H1 (cell line): ENCODE results near the gene COL26A1. TPM values are rescaled to one million over a fixed set of nuclear protein-coding genes. Genes with fewer than 3 reads are reported as not detected.

ENCODE experiments used
- CTCF ChIA-PET: fragments of 300-600 bp; sonication (Branson Sonifier 250); formaldehyde crosslinking; loops from one replicate; lab custom pipeline; 2021; ENCODE audit not compliant: partially characterized antibody; lab: Charles Lee
- POLR2A ChIA-PET: fragments of 300-600 bp; sonication (Branson Sonifier 250); formaldehyde crosslinking; loops from one replicate; lab custom pipeline; 2021; ENCODE audit warnings: inconsistent platforms; ENCODE audit not compliant: partially characterized antibody; lab: Charles Lee
- DNase-seq, 2 experiments: peaks; one replicate each; pipeline versions ENCODE4 v3.0.0 to v3.0.0-alpha.2; 2010 to 2022; ENCODE audit warnings: low spot score in 2 of 2, low read depth in 1 of 2, mixed read lengths in 1 of 2
- FAIRE-seq: peaks from 2 replicates; lab custom pipeline; 2011; peaks lifted over from hg19 to GRCh38; lab: Jason Lieb, UNC
- H2AFZ ChIP-seq: 2 replicates; pipeline ENCODE4 v1.8.1; 2012; ENCODE audit warnings: low read length, inconsistent platforms
- H2AK5ac ChIP-seq: 2 replicates; pipeline ENCODE4 v1.6.1; 2013; ENCODE audit warnings: low read depth, low read length
- H2BK120ac ChIP-seq: replicated peaks from 2 replicates; pipeline ENCODE3; 2013; ENCODE audit warnings: low read depth, low read length, inconsistent platforms
- H2BK12ac ChIP-seq: 2 replicates; pipeline ENCODE4 v1.6.1; 2013; ENCODE audit warnings: low read depth, low read length
- H2BK15ac ChIP-seq: 2 replicates; pipeline ENCODE4 v1.6.1; 2013; ENCODE audit warnings: low read length
- H2BK20ac ChIP-seq: 2 replicates; pipeline ENCODE4 v1.6.1; 2013; ENCODE audit warnings: low read length
- H2BK5ac ChIP-seq: 2 replicates; pipeline ENCODE4 v1.6.1; 2013; ENCODE audit warnings: low read depth, low read length
- H3K14ac ChIP-seq: 2 replicates; pipeline ENCODE4 v1.6.1; 2013; ENCODE audit warnings: inconsistent platforms; ENCODE audit not compliant: insufficient read length
- H3K18ac ChIP-seq: 2 replicates; pipeline ENCODE4 v1.6.1; 2013; ENCODE audit warnings: low read length; ENCODE audit errors: extremely low read depth
- H3K23ac ChIP-seq: 2 replicates; pipeline ENCODE4 v1.6.1; 2013; ENCODE audit warnings: inconsistent platforms; ENCODE audit not compliant: insufficient read length
- H3K23me2 ChIP-seq: 2 replicates; pipeline ENCODE4 v1.6.1; 2013; ENCODE audit warnings: low read depth, low read length
- H3K27ac ChIP-seq: 2 replicates; pipeline ENCODE4 v1.6.1; 2011; ENCODE audit warnings: low read depth, low read length, inconsistent platforms
- H3K27me3 ChIP-seq, 4 experiments: replicated peaks in 1 of 4; 1 replicate in 1 of 4; 2 replicates in 3 of 4; pipeline versions ENCODE4 v1.6.1 to v1.8.1; 2011 to 2013; ENCODE audit warnings: low read length in 3 of 4, mild to moderate bottlenecking in 3 of 4, inconsistent platforms in 2 of 4, mixed read lengths in 2 of 4, moderate library complexity in 1 of 4; ENCODE audit not compliant: control insufficient read depth in 3 of 4, insufficient read depth in 3 of 4; ENCODE audit errors: extremely low read depth in 1 of 4
- H3K36me3 ChIP-seq, 4 experiments: 2 replicates each; pipeline versions ENCODE4 v1.6.1 to v1.8.1; 2011 to 2013; ENCODE audit warnings: mild to moderate bottlenecking in 4 of 4, low read length in 3 of 4, moderate library complexity in 2 of 4, control low read depth in 1 of 4, inconsistent platforms in 1 of 4; ENCODE audit not compliant: insufficient read depth in 4 of 4, control insufficient read depth in 2 of 4
- H3K4ac ChIP-seq: replicated peaks from 2 replicates; pipeline ENCODE3; 2013; ENCODE audit warnings: low read length, low read depth, mixed read lengths, inconsistent platforms; ENCODE audit not compliant: insufficient read length
- H3K4me1 ChIP-seq, 4 experiments: replicated peaks in 1 of 4; 1 replicate in 1 of 4; 2 replicates in 3 of 4; pipeline versions ENCODE4 v1.6.1 to v1.8.1; 2011 to 2013; ENCODE audit warnings: low read length in 3 of 4, inconsistent platforms in 2 of 4, mixed read lengths in 1 of 4; ENCODE audit not compliant: insufficient read depth in 4 of 4, control insufficient read depth in 3 of 4
- H3K4me2 ChIP-seq, 2 experiments: 2 replicates each; pipeline versions ENCODE4 v1.6.1 to v1.8.1; 2011 to 2013; ENCODE audit warnings: low read depth in 2 of 2, low read length in 2 of 2, control low read depth in 1 of 2, inconsistent platforms in 1 of 2, mild to moderate bottlenecking in 1 of 2; ENCODE audit not compliant: insufficient read depth in 1 of 2
- H3K4me3 ChIP-seq, 4 experiments: fragments of 200-600, 300-600 bp in 1 of 4; sonication (generic), shearing (Covaris generic), sonication (Bioruptor Twin) in 1 of 4; 2 replicates each; pipeline versions ENCODE4 v1.5.1 to v1.8.1; 2011 to 2016; ENCODE audit warnings: low read length in 4 of 4, low read depth in 3 of 4, control low read depth in 2 of 4, inconsistent platforms in 2 of 4, mild to moderate bottlenecking in 2 of 4, mixed read lengths in 1 of 4, moderate library complexity in 1 of 4; ENCODE audit not compliant: insufficient read depth in 2 of 4; ENCODE audit errors: extremely low read depth in 1 of 4
- H3K56ac ChIP-seq: replicated peaks from 2 replicates; pipeline ENCODE3; 2013; ENCODE audit warnings: low read depth, mild to moderate bottlenecking, mixed read lengths, low read length, inconsistent platforms; ENCODE audit not compliant: insufficient read length
- H3K79me1 ChIP-seq: 2 replicates; pipeline ENCODE4 v1.6.1; 2013; ENCODE audit warnings: low read depth, low read length, control low read depth
- H3K79me2 ChIP-seq, 2 experiments: 2 replicates each; pipeline versions ENCODE4 v1.6.1 to v1.8.1; 2012 to 2013; ENCODE audit warnings: low read length in 2 of 2, mild to moderate bottlenecking in 2 of 2, inconsistent platforms in 1 of 2; ENCODE audit not compliant: insufficient read depth in 2 of 2, control insufficient read depth in 1 of 2
- H3K9ac ChIP-seq, 4 experiments: replicated peaks in 1 of 4; 1 replicate in 1 of 4; 2 replicates in 3 of 4; pipeline versions ENCODE4 v1.6.1 to v1.8.1; 2011 to 2013; ENCODE audit warnings: low read depth in 3 of 4, low read length in 3 of 4, control low read depth in 2 of 4, mild to moderate bottlenecking in 2 of 4, moderate library complexity in 2 of 4, inconsistent platforms in 1 of 4; ENCODE audit errors: extremely low read depth in 1 of 4
- H3K9me3 ChIP-seq, 2 experiments: 2 replicates each; pipeline versions ENCODE4 v1.6.1 to v1.8.1; 2012 to 2013; ENCODE audit warnings: mild to moderate bottlenecking in 2 of 2, moderate library complexity in 2 of 2, control low read depth in 1 of 2, inconsistent platforms in 1 of 2, low read depth in 1 of 2, low read length in 1 of 2, mixed read lengths in 1 of 2; ENCODE audit not compliant: insufficient read depth in 2 of 2
- H4K20me1 ChIP-seq, 2 experiments: replicated peaks in 1 of 2; 2 replicates each; pipeline versions ENCODE3 to v1.8.1; 2011 to 2013; ENCODE audit warnings: inconsistent platforms in 2 of 2, low read length in 2 of 2, mild to moderate bottlenecking in 1 of 2; ENCODE audit not compliant: insufficient read depth in 2 of 2, control insufficient read depth in 1 of 2
- H4K5ac ChIP-seq: 2 replicates; pipeline ENCODE4 v1.6.1; 2013; ENCODE audit warnings: low read length, low read depth, mixed read lengths, inconsistent platforms; ENCODE audit not compliant: insufficient read length
- H4K8ac ChIP-seq: 2 replicates; pipeline ENCODE4 v1.8.0; 2013; ENCODE audit warnings: mild to moderate bottlenecking, moderate library complexity, low read length, inconsistent platforms; ENCODE audit not compliant: insufficient read depth; ENCODE audit errors: extremely low read depth
- H4K91ac ChIP-seq: replicated peaks from 2 replicates; pipeline ENCODE3; 2013; ENCODE audit warnings: low read length, mixed read lengths, inconsistent platforms; ENCODE audit not compliant: insufficient read length
- BCL11A ChIP-seq, 2 experiments: IDR thresholded peaks; one replicate each; pipeline ENCODE4 v1.6.1; 2011; ENCODE audit warnings: low read depth in 2 of 2, low read length in 2 of 2, mild to moderate bottlenecking in 2 of 2
- BRCA1 ChIP-seq: IDR thresholded peaks from 2 replicates; pipeline ENCODE4 v1.6.1; 2012; ENCODE audit warnings: low read depth, low read length, improper control_type of control experiment
- GTF2F1 ChIP-seq: IDR thresholded peaks from 2 replicates; pipeline ENCODE4 v1.6.1; 2012; ENCODE audit warnings: low read depth, low read length, improper control_type of control experiment, borderline replicate concordance
- KDM1A ChIP-seq: fragments of 200-600, 300-600 bp; sonication (generic); IDR thresholded peaks from 2 replicates; pipeline ENCODE4 v1.7.1; 2016; ENCODE audit warnings: mild to moderate bottlenecking, low read length, borderline replicate concordance
- RFX5 ChIP-seq: IDR thresholded peaks from 2 replicates; pipeline ENCODE4 v1.6.1; 2011; ENCODE audit warnings: low read depth, low read length, improper control_type of control experiment, borderline replicate concordance
- TAF1 ChIP-seq: IDR thresholded peaks from 2 replicates; pipeline ENCODE4 v1.6.1; 2011; ENCODE audit warnings: mild to moderate bottlenecking, low read depth, low read length
- WGBS, 2 experiments: shearing (Covaris generic) in 1 of 2; methylation state at CpG; one replicate each; pipeline versions ENCODE4 v1.1.6 to v1.1.7; 2013 to 2015; ENCODE audit warnings: low lambda C conversion rate in 2 of 2, mixed read lengths in 2 of 2, inconsistent platforms in 1 of 2, low coverage in 1 of 2, missing lambda C conversion rate in 1 of 2; ENCODE audit not compliant: insufficient replicate concordance in 2 of 2, insufficient coverage in 1 of 2, insufficient read length in 1 of 2; ENCODE audit errors: extremely low coverage in 1 of 2, missing lambda C conversion rate in 1 of 2; 5-methylcytosine and 5-hydroxymethylcytosine counted together
- polyA plus RNA-seq, 7 experiments: library from polyadenylated mRNA; depleted of rRNA in 3 of 7; stranded (reverse) in 5 of 7; unstranded in 2 of 7; fragments of >200 nt in 5 of 7; fragments of 200-250 nt in 2 of 7; gene quantifications; 1 replicate in 5 of 7; 2 replicates in 1 of 7; 4 replicates in 1 of 7; pipeline versions ENCODE4 v1.2.1 to v1.2.3, GENCODE V29; 2011 to 2013; ENCODE audit warnings: missing spikeins in 2 of 7, mixed read lengths in 2 of 7
- total RNA-seq: library from RNA; stranded (reverse); fragmentation: NEBNext Ultra II Directional; extraction: Animal tissue kit (Norgen Biotek cat#: 25700); gene quantifications from 2 replicates; pipeline ENCODE4 v1.2.1, GENCODE V29; 2021
- TF ChIP-seq, protein P1 (sequence below): IDR thresholded peaks from 2 replicates; pipeline ENCODE4 v1.6.1; 2011; ENCODE audit warnings: low read length, improper control_type of control experiment
- TF ChIP-seq, protein P2 (sequence below): IDR thresholded peaks from 2 replicates; pipeline ENCODE4 v1.6.1; 2012; ENCODE audit warnings: inconsistent platforms

The COL26A1 gene
- total and polyA plus RNA-seq, 2 of the 8 experiments (the other 6 are each of a cell fraction or from before 2014, with no cell fraction given), result 51.1 to 68.8 TPM

DNA sequence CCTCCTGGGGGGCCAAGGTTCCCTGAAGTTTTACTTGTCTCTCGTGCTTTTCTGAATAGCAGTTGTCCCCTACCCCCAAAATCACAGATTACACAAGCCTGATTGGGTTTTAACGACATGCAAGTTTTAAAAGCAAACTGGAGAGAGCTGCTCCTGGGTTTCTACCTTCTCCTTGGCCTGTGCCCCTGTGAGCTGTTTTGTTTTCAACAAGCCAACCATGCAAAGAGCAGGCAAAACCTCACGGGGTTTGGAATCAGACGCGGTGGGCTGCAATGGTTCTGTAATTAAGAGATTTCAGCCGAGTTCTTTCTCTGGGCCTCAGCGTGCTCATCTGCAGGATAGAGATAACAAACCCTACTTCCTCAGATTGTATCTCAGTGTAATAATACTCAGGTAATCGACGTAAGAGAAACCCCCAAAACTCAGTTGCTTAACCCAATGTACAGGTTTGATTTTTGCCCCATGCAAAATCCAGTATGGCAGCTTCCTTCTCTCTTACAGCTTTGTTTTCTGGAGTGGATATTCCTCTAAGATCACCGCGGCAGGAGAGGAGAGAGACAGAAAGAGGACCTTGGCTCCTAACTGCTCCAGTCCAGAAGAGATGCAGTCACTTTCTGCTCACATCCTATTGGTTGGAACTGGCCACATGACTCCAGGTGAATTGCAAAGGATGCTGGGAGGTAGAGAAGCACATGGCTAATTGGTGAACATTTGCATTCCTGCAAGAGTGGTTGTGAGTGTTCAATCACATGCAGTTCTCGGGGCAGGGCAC lies 224.4 kb downstream of the COL26A1 start:
- Histone ChIP-seq H3K14ac (no peak overlapping the region), H4K20me1 (peaks cover 0 to 2% of the 10 kb centered on the region in 2 experiments), H3K18ac (no peak overlapping the region), H3K79me1 (no peaks in the 10 kb centered on the region), H3K36me3 (no peaks in the 10 kb centered on the region), H3K56ac (no peak overlapping the region), H2AK5ac (no peak overlapping the region), H4K8ac (no peak overlapping the region), H3K4me2 (no peak overlapping the region), H3K27ac (no peak overlapping the region), H2BK12ac (no peak overlapping the region), H3K23me2 (peaks cover 2% of the 10 kb centered on the region; the same call in 1 of the 2 replicates), H3K9me3 (peaks cover 0 to 7% of the 10 kb centered on the region in 2 experiments; a peak in 1 of 4 replicates), H2AFZ (no peak overlapping the region), H2BK15ac (no peak overlapping the region), H4K5ac (no peak overlapping the region), H3K9ac (no peak overlapping the region), H3K4me3 (no peak overlapping the region), H4K91ac (no peak overlapping the region), H2BK120ac (no peak overlapping the region), H3K4me1 (no peaks in the 10 kb centered on the region), H3K79me2 (no peaks in the 10 kb centered on the region), H2BK20ac (no peak overlapping the region), H3K23ac (no peak overlapping the region), H3K27me3 (no peaks in the 10 kb centered on the region; a peak in 1 of 7 replicates), H3K4ac (no peak overlapping the region), H2BK5ac (no peak overlapping the region)
- DNase-seq (peak in 1 of 2 experiments; percentile 36), FAIRE-seq (no peak)
- ChIA-PET CTCF (interaction anchor here (0.8 to 5.6 kb wide), 9 partner anchors 9 to 82 kb away, joined by 3 to 23 read pairs (median 5); no protein-coding TSS in a partner anchor), POLR2A (interaction anchor here (0.5 to 2.5 kb wide), 3 partner anchors 12 to 199 kb away, joined by 3 to 9 read pairs (median 4); no protein-coding TSS in a partner anchor)
- WGBS, 2 experiments, result 90% methylated on average over 12 of the region's 12 CpGs; no CpG with 5 or more reads in 1 of the 2 experiments
- no peak for TF ChIP-seq TAF1
- TF ChIP-seq, protein P1, sequence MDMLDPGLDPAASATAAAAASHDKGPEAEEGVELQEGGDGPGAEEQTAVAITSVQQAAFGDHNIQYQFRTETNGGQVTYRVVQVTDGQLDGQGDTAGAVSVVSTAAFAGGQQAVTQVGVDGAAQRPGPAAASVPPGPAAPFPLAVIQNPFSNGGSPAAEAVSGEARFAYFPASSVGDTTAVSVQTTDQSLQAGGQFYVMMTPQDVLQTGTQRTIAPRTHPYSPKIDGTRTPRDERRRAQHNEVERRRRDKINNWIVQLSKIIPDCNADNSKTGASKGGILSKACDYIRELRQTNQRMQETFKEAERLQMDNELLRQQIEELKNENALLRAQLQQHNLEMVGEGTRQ, result peak; percentile 51; the same call in 1 of the 2 replicates
- TF ChIP-seq GTF2F1, result no peak
- TF ChIP-seq BRCA1, result no peak
- TF ChIP-seq KDM1A, result no peak
- TF ChIP-seq, protein P2, sequence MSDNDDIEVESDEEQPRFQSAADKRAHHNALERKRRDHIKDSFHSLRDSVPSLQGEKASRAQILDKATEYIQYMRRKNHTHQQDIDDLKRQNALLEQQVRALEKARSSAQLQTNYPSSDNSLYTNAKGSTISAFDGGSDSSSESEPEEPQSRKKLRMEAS, result peak; percentile 67; the same call in 1 of the 2 replicates
- TF ChIP-seq RFX5, result no peak
- TF ChIP-seq BCL11A (IDR thresholded peaks at IDR 0.05; ENCODE audit: low read depth in 2 of 2, low read length in 2 of 2), result no peak
